ENCODE data around the gene MYH14. TPM values are rescaled to one million over a fixed set of nuclear protein-coding genes. Genes with fewer than 3 reads are reported as not detected.

Gene MYH14
- total RNA-seq, 1 donor from 2014 or later: 17.1 TPM

GRCh38 chr19:50257141-50257540, 53.7 kb downstream of the MYH14 start:
- DNase-seq (ENCODE audit: low spot score): no peak

GRCh38 chr19:50258918-50259372, 55.5 kb downstream of the MYH14 start:
- DNase-seq (ENCODE audit: low spot score): no peak

- DNase-seq (ENCODE audit: low spot score): no peak
These were observed 58.1 kb downstream of the MYH14 start for GRCh38 chr19:50261446-50261970.

GRCh38 chr19:50263176-50263575, 59.8 kb downstream of the MYH14 start:
- no peak for DNase-seq (ENCODE audit: low spot score)

- DNase-seq (ENCODE audit: low spot score): no peak
These were observed 61.2 kb downstream of the MYH14 start for GRCh38 chr19:50264483-50265186.

GRCh38 chr19:50266041-50266440, 62.6 kb downstream of the MYH14 start:
- no peak for DNase-seq (ENCODE audit: low spot score)

- DNase-seq (ENCODE audit: low spot score): no peak
These were observed 63.5 kb downstream of the MYH14 start for GRCh38 chr19:50266896-50267295.

GRCh38 chr19:50268041-50268440, 64.6 kb downstream of the MYH14 start:
- DNase-seq (ENCODE audit: low spot score): no peak

GRCh38 chr19:50268501-50268900, 65.1 kb downstream of the MYH14 start:
- no peak for DNase-seq (ENCODE audit: low spot score)

GRCh38 chr19:50269653-50270052, 66.2 kb downstream of the MYH14 start:
- DNase-seq (ENCODE audit: low spot score): no peak

GRCh38 chr19:50272263-50272897, 69.0 kb downstream of the MYH14 start:
- no peak for DNase-seq (ENCODE audit: low spot score)

- no peak for DNase-seq (ENCODE audit: low spot score)
These were observed 70.4 kb downstream of the MYH14 start for GRCh38 chr19:50273821-50274220.

GRCh38 chr19:50275577-50276368, 72.4 kb downstream of the MYH14 start:
- no peak for DNase-seq (ENCODE audit: low spot score)

GRCh38 chr19:50276370-50277063, 73.1 kb downstream of the MYH14 start:
- no peak for DNase-seq (ENCODE audit: low spot score)

- DNase-seq (ENCODE audit: low spot score): no peak
These were observed 74.7 kb downstream of the MYH14 start for GRCh38 chr19:50277966-50278580.

- no peak for DNase-seq (ENCODE audit: low spot score)
These were observed 76.7 kb downstream of the MYH14 start for GRCh38 chr19:50280074-50280473.

- no peak for DNase-seq (ENCODE audit: low spot score)
These were observed 77.6 kb downstream of the MYH14 start for GRCh38 chr19:50280983-50281382.

GRCh38 chr19:50281491-50281890, 78.1 kb downstream of the MYH14 start:
- DNase-seq (ENCODE audit: low spot score): no peak

- DNase-seq (ENCODE audit: low spot score): no peak
These were observed 82.4 kb downstream of the MYH14 start for GRCh38 chr19:50285833-50286232.

- no peak for DNase-seq (ENCODE audit: low spot score)
These were observed 83.0 kb downstream of the MYH14 start for GRCh38 chr19:50286443-50286842.

GRCh38 chr19:50287331-50287730, 83.9 kb downstream of the MYH14 start:
- no peak for DNase-seq (ENCODE audit: low spot score)

Measured in umbilical cord (tissue), 2 donors.